ENCODE results near the gene CD6.

The CD6 gene

GRCh38 chr11:60987577-60988277, 16.2 kb downstream of the CD6 start:
- peak; percentile 50 to 63 for DNase-seq

GRCh38 chr11:60988658-60989057, 17.2 kb downstream of the CD6 start:
- no peak for DNase-seq

GRCh38 chr11:60989093-60989650, 17.7 kb downstream of the CD6 start:
- no peak for DNase-seq

GRCh38 chr11:60991457-60991856, 20.0 kb downstream of the CD6 start:
- DNase-seq = no peak

GRCh38 chr11:60992842-60993409, 21.4 kb downstream of the CD6 start:
- DNase-seq = no peak

- DNase-seq = no peak
These were observed 22.1 kb downstream of the CD6 start for GRCh38 chr11:60993615-60994014.

- DNase-seq = no peak
These were observed 23.1 kb downstream of the CD6 start for GRCh38 chr11:60994541-60995080.

- no peak for DNase-seq
These were observed 24.3 kb downstream of the CD6 start for GRCh38 chr11:60995798-60996197.

GRCh38 chr11:60996381-60997138, 25.1 kb downstream of the CD6 start:
- DNase-seq = no peak

- DNase-seq = no peak
These were observed 28.9 kb downstream of the CD6 start for GRCh38 chr11:61000426-61000825.

GRCh38 chr11:61001931-61002330, 30.5 kb downstream of the CD6 start:
- DNase-seq = no peak

GRCh38 chr11:61002598-61002997, 31.1 kb downstream of the CD6 start:
- DNase-seq = no peak

- no peak for DNase-seq
These were observed 32.7 kb downstream of the CD6 start for GRCh38 chr11:61004180-61004611.

- DNase-seq = peak in 1 of 2 donors; percentile 26
These were observed 33.3 kb downstream of the CD6 start for GRCh38 chr11:61004761-61005181.

- DNase-seq = no peak
These were observed 36.0 kb downstream of the CD6 start for GRCh38 chr11:61007383-61007955.

- DNase-seq = no peak
These were observed 36.7 kb downstream of the CD6 start for GRCh38 chr11:61007956-61008896.

GRCh38 chr11:61008971-61009370, 37.5 kb downstream of the CD6 start:
- DNase-seq = no peak

GRCh38 chr11:61009392-61010275, 38.2 kb downstream of the CD6 start:
- no peak for DNase-seq

GRCh38 chr11:61010466-61011228, 39.2 kb downstream of the CD6 start:
- DNase-seq = no peak

All from CD4-positive, alpha-beta T cell treated with Interleukin-1 beta for 1 hour (primary cell).